Measurements from ENCODE around the gene IMMP2L. TPM values are rescaled to one million over a fixed set of nuclear protein-coding genes. Genes with fewer than 3 reads are reported as not detected.

IMMP2L gene
- total RNA-seq, 2 donors from 2014 or later: 10.5 to 17.4 TPM

DNA sequence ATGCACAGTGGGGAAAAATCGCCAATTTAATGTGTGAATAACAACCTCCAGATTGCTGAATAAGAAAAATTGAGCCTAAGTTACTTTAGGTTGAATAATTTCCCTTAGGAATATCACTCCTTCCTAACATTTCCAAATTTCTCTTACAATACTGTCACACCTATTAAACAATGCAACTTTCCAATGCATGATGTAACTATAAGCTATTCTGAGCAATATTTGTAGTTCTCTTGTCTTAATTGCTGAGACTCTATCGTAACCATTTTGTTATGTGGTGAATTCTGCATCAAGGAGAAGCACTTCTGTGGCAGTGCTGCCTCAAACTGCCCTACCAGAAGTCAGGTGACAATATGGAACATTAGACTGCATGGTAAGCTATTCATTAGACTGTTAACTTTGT, 858.1 kb downstream of the IMMP2L start:
- WGBS, 2 donors: 83 to 85% methylated on average over 2 of the region's 2 CpGs
- ATAC-seq (no peak), DNase-seq (no peak)
- Histone ChIP-seq H3K9me3 (no peaks in the 10 kb centered on the region), H3K27me3 (no peaks in the 10 kb centered on the region), H3K27ac (no peak overlapping the region), H3K4me1 (no peaks in the 10 kb centered on the region), H3K36me3 (replicated peaks in 1 of 2; ENCODE audit: insufficient read depth in 1 of 2, low read depth in 2 of 2) (no peaks in the 10 kb centered on the region), H3K4me3 (no peak overlapping the region)
- no peak for TF ChIP-seq POLR2A (IDR thresholded peaks at IDR 0.05)
- TF ChIP-seq, protein P1, sequence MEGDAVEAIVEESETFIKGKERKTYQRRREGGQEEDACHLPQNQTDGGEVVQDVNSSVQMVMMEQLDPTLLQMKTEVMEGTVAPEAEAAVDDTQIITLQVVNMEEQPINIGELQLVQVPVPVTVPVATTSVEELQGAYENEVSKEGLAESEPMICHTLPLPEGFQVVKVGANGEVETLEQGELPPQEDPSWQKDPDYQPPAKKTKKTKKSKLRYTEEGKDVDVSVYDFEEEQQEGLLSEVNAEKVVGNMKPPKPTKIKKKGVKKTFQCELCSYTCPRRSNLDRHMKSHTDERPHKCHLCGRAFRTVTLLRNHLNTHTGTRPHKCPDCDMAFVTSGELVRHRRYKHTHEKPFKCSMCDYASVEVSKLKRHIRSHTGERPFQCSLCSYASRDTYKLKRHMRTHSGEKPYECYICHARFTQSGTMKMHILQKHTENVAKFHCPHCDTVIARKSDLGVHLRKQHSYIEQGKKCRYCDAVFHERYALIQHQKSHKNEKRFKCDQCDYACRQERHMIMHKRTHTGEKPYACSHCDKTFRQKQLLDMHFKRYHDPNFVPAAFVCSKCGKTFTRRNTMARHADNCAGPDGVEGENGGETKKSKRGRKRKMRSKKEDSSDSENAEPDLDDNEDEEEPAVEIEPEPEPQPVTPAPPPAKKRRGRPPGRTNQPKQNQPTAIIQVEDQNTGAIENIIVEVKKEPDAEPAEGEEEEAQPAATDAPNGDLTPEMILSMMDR (IDR thresholded peaks at IDR 0.05): no peak
- intact Hi-C loops (cut with DNase I): no loop called here

DNA sequence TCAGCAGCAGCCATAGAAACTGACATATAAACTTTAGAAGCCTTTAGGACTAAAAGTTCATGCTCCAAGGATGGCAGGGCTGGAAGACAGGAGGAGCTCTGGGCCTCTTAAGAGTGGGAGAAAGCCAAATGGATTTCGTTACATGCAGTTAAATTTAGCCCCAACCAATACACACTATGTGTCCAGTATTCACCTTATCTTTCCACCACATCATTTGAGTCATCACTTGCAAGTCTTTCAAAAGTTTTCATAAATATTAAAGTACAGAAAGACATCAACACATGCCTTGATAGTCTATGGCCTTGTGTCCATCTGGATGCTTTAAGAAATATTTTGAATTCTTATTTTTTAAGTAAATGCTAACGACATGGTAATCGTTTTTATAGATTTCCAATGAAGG, 863.7 kb downstream of the IMMP2L start:
- WGBS, 2 donors: 65 to 76% methylated on average over 3 of the region's 3 CpGs
- no peak for TF ChIP-seq POLR2A (IDR thresholded peaks at IDR 0.05)
- TF ChIP-seq, protein P1 (IDR thresholded peaks at IDR 0.05): no peak
- Histone ChIP-seq H3K27ac (no peak overlapping the region), H3K4me1 (no peaks in the 10 kb centered on the region), H3K9me3 (no peaks in the 10 kb centered on the region), H3K36me3 (replicated peaks in 1 of 2; ENCODE audit: insufficient read depth in 1 of 2, low read depth in 2 of 2) (no peaks in the 10 kb centered on the region), H3K4me3 (no peak overlapping the region), H3K27me3 (no peaks in the 10 kb centered on the region)
- DNase-seq (no peak), ATAC-seq (no peak)
- intact Hi-C loops (cut with DNase I): no loop called here

DNA sequence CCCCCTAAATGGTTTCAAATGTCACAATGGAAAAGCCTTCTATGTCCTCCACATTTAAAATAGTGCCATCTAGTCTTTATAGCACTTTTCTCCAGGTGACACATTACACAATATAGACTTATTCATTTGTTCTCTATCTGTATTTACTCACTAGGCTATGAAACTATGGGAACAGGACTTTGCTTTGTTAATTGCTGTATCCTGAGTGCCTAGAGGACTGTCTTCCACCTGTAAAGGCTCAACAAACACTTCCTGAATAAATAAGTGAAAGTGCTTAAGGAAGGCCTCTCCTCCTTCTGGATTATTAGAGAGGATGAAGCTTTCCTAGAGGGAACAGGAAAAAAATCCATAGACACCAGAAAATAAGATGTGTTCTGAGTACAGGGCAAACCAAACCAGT, 868.9 kb downstream of the IMMP2L start:
- ATAC-seq (no peak), DNase-seq (no peak)
- intact Hi-C loops (cut with DNase I): no loop called here
- Histone ChIP-seq H3K4me1 (no peaks in the 10 kb centered on the region), H3K9me3 (no peaks in the 10 kb centered on the region), H3K27ac (no peak overlapping the region), H3K36me3 (replicated peaks in 1 of 2; ENCODE audit: insufficient read depth in 1 of 2, low read depth in 2 of 2) (no peaks in the 10 kb centered on the region), H3K27me3 (no peaks in the 10 kb centered on the region), H3K4me3 (no peak overlapping the region)
- TF ChIP-seq POLR2A (IDR thresholded peaks at IDR 0.05): no peak
- TF ChIP-seq, protein P1 (IDR thresholded peaks at IDR 0.05): no peak

DNA sequence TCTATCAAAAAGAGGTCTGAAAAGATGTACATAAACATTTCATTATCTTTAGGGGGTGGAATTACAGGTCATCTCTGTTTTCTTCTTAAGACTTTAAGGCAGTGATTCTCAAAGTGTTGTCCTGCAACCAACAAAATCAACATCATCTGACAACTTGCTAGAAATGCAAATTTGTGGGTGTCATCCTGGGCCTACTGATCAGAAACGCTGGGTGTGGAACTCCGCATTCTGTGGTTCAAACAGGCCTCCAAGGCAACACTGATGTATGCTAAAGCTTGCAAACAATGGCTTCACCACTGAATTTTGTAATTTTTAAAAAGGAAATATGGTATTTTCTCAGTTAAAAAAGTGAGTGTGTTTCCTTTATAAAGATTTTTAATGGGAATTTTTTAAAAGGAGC, 873.4 kb downstream of the IMMP2L start:
- Histone ChIP-seq H3K36me3 (replicated peaks in 1 of 2; ENCODE audit: insufficient read depth in 1 of 2, low read depth in 2 of 2) (no peaks in the 10 kb centered on the region), H3K27ac (no peak overlapping the region), H3K27me3 (no peaks in the 10 kb centered on the region), H3K9me3 (no peaks in the 10 kb centered on the region), H3K4me3 (no peak overlapping the region), H3K4me1 (no peaks in the 10 kb centered on the region)
- no peak for DNase-seq
- 67 to 80% methylated on average over 2 of the region's 2 CpGs for WGBS, 2 donors
- no peak for ATAC-seq
- TF ChIP-seq, protein P1 (IDR thresholded peaks at IDR 0.05): no peak
- intact Hi-C loops (cut with DNase I): no loop called here

DNA sequence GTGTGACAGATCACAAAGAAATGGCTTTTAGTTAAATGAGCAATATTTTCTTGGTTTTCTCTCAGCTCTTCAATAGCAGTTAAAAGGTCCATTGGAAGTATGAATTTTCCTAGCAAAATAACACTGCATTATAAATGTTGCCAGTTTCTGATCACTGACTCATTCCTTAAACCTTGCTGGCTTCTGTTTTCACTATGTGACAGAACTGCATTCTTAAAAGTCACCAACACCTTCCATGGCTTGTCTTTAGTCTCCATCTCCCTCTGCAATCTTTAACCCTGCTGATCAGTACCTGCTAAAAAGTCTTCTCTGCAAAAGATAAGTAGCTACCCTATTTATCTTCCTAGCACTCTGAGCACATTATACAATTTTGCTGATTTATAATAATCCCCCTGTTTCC, 876.4 kb downstream of the IMMP2L start:
- Histone ChIP-seq H3K36me3 (replicated peaks in 1 of 2; ENCODE audit: insufficient read depth in 1 of 2, low read depth in 2 of 2) (no peaks in the 10 kb centered on the region), H3K27me3 (no peaks in the 10 kb centered on the region), H3K27ac (no peak overlapping the region), H3K4me3 (no peak overlapping the region), H3K4me1 (no peaks in the 10 kb centered on the region), H3K9me3 (no peaks in the 10 kb centered on the region)
- ATAC-seq: no peak
- intact Hi-C loops (cut with DNase I): no loop called here
- DNase-seq: no peak
- no peak for TF ChIP-seq POLR2A (IDR thresholded peaks at IDR 0.05)
- TF ChIP-seq, protein P1 (IDR thresholded peaks at IDR 0.05): no peak

Data from body of pancreas (tissue), 4 donors.